Head of caudate nucleus (tissue), 42 donors: Measurements from ENCODE around the gene SMCO4.
"Not testable (repeated sequence)": the region's sequence is repeated elsewhere in the genome, so short reads cannot be mapped to it uniquely, and the experiment has no call there.

ENCODE experiments used
- DNase-seq, 42 donors: peaks; one replicate each; pipeline versions ENCODE4 v3.0.0 to v3.0.0-alpha.2; 2020 to 2021; ENCODE audit warnings: mixed read lengths in 7 of 42
- intact Hi-C: fragments of 100-400 bp; cut with DNase I; formaldehyde crosslinking; loops from one replicate; pipeline ENCODE4 v1.15.0; 2022

Gene SMCO4, protein sequence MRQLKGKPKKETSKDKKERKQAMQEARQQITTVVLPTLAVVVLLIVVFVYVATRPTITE

GRCh38 chr11:93543292-93543977 lies at the start of gene SMCO4:
Gene SMCO4 (minus strand): TSS chr11:93543391. CDS start chr11:93479189, 64,202 bp downstream.
- peak; percentile 36 to 91 (median 82) for DNase-seq
- intact Hi-C loops = loop anchor here (5.0 kb wide), 1 partner anchor 306 kb away; no protein-coding TSS in a partner anchor

- intact Hi-C loops = no loop called here
- DNase-seq = no peak
Observed at GRCh38 chr11:93591247-93591898, 48.2 kb upstream of the SMCO4 start.

DNA sequence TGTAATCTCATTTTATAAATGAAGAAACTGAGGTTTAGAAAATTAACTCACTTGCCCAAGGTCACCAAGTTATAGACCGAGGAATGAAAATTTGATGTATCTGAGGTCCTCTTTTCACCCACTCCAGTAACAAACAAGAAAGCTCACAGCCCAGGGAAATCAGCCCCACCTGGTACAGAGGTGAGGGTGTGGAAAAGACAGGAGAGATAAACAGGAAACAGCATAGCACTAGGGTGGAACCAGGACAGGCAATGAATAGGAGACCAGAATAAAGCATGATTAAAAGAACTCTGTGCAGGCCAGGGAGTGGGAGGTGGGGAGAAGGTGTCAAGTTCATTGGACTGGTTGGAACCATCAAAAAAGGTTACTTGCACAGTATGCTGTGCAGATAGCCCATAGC lies 46.2 kb upstream of the SMCO4 start:
- intact Hi-C loops = no loop called here
- no peak for DNase-seq

DNA sequence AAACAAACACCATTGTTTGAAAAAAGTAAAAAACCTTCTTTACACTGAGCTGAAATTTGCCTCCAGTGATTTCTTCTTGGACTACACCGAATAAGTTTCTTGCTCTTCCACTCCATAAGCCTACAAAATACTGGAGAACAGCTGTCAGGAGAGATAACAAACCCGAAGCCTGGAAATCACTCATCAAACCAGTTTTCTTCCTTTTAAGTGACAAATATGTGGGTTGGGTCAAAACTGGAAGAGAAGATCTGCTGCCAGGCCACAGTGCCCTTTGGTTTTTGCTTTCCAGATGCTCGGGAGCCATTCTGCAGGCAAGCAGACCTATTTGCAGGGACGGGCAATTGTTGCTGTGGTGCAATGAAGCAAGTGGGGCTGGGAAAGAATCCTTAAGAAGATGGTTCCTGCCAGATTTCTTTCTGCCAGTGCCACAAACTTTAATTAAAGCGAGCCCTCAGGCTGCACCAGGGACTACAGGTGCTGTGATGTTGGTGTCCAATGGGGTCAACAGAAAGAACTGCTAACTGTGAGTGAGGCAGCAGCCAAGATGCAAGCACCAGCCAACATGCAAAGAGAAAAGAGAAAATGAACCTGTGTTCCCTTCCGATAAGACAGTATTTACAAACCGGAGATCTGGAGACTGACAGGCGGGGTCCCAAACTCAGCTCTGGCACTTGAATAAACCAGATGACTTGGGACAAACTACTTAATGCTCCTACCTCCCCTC lies 44.8 kb upstream of the SMCO4 start:
- intact Hi-C loops = no loop called here
- DNase-seq = no peak

DNA sequence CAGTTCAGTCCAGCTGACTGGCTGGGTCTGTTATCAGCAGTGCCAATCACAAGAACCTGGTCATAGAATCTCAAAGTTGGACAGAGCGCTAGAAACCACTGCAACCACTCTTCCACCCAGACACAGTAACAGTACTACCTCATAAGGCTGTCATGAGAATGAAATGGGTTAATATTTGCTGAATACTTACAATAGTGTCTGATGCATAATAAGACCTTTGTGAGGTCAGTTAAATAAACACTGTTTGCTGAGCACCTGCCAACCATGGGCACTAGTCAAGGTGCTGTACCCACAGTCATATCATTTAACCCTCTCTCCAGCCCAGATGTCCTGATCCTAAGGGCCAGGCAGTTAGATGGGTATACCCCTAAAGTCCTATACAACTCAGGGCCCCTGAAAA lies 44.2 kb upstream of the SMCO4 start:
- intact Hi-C loops, DNase-seq: not testable (repeated sequence)

DNA sequence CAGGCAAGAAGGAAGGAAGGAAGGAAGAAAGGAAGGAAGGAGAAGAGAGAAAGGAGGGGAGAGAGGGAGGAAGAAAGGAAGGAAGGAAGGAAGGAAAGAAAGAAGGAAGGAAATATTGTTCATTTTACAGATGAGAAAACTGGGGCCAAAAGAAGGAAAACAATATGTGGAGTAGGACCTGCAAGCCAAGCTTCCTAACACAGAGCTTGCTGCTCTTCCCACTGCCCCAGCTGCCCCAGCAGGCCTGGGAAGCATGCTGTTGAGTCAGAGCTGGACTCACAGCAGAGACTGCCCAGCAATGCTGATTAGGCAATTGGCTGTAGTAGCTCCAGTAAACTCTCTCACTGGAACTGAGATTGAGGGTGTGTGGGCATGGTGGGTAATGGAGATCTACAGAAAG lies 42.6 kb upstream of the SMCO4 start:
- intact Hi-C loops = no loop called here
- DNase-seq = no peak

GRCh38 chr11:93583490-93583889 lies 40.3 kb upstream of the SMCO4 start:
- intact Hi-C loops = no loop called here
- no peak for DNase-seq

DNA sequence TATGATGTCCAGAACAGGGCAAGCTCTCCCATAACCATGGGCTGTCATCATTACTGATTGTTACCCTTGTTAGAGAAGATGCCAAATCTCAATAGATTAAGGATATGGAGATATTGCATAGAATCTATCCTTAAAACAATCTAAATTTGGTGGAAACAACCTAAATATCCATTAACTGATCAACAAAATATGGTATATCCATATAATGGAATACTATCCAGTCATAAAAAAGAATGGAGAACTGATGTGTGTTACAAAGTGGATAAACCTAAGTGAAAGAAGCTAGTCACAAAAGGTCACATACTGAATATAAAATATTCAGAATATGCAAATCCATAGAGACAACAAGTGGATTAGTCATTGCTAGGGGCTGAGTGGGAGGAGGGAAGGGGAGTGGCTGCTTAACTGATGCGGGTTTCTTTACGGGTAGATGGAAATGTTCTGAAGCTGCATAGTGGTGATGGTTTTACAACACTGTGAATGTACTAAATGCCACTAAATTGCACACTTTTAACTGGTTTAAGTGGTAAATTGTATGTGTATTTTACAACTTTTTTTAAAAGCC lies 36.1 kb upstream of the SMCO4 start:
- DNase-seq = no peak
- intact Hi-C loops = no loop called here

- intact Hi-C loops = no loop called here
- no peak for DNase-seq
Observed at GRCh38 chr11:93577286-93577685, 34.1 kb upstream of the SMCO4 start.

DNA sequence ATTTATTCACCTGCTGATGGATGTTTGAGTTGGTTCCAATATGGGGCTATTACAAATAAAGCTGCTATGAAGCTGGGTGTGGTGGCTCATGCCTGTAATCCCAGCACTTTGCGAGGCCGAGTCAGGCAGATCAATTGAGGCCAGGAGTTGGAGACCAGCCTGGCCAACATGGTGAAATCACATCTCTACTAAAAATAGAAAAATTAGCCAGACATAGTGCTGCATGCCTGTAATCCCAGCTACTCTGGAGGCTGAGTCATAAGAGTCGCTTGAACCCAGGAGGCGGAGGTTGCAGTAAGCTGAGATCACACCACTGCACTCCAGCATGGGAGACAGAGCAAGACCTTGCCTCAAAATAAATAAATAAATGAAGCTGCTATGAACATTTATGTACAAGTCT lies 33.7 kb upstream of the SMCO4 start:
- DNase-seq, intact Hi-C loops: not testable (repeated sequence)

- DNase-seq = no peak
Observed at GRCh38 chr11:93574638-93575220, 31.5 kb upstream of the SMCO4 start.

DNA sequence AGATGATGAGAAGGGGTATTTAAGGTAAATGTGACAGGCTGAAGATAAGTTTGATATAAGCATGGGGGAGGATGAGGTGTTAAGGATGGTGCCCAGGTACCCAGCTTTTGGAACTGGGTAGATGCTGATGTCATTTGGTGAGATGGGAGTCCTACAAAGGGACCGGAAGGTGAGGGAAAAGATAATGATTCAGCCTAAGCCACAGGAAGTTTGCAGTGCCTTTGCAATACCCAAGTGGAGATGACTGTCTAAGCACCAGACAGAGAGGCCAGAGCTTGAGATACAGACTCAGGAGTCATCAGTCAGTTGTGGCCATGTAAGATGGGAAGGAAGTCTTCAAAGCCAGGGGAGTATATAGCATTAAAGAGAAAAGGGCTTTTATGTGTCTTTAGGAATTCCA lies 30.0 kb upstream of the SMCO4 start:
- no peak for DNase-seq

More at GRCh38 chr11:93574638-93575220, 31.5 kb upstream of the SMCO4 start:
- intact Hi-C loops = no loop called here

DNA sequence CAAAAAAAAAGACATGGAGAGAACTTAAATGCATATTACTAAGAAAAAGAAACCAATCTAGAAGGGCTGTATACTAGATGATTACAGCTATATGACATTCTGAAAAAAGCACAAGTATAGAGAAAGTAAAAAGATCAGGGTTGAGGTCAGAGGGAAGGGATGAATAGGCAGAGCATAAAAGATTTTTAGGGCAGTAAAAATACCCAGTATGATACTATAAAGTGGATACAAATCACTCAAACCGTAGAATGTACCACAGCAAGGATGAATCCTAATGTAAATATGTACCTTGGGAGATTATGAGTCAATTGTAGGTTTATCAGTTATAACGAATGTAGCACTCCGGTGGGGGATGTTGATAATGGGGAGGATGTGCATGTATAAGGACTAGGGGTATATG lies 29.4 kb upstream of the SMCO4 start:
- intact Hi-C loops = no loop called here
- DNase-seq = no peak

More for the DNA sequence above, 30.0 kb upstream of the SMCO4 start:
- intact Hi-C loops = no loop called here

- intact Hi-C loops = no loop called here
- DNase-seq = no peak
Observed at GRCh38 chr11:93572171-93572570, 29.0 kb upstream of the SMCO4 start.

GRCh38 chr11:93571612-93572011 lies 28.4 kb upstream of the SMCO4 start:
- intact Hi-C loops = no loop called here
- no peak for DNase-seq

DNA sequence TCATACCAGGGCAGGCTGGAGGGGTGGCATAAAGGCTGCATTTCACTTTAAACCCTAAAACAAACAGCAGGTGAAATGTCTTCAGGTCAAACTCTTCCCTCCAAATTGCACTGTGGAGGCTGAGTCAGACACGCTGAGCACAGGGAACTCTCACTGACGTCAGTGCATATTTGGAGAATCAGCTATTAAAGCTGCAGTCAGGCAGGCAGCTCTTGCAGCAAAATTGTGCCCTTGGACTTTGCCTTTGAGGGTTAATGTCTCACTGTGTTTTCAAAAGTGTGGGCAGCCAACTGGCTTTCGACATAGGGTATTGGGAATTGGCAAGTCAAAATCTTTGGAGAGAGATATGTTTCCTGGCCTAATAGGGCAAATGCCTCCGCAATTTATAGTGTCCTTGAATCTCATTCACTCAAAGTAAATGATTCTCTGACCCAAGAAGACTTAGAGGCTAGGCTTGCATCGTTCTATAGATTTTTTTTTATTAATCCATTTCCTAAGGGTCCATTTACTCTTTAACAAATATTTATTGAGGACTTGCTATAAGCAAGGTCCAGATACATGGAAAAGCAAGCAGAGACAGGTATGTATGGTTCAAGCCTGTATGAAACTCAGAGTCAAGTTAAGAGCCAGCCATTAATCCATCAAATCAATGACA lies 27.7 kb upstream of the SMCO4 start:
- intact Hi-C loops = no loop called here
- peak in 21 of 42 donors; percentile 6 to 61 (median 20) for DNase-seq

GRCh38 chr11:93569496-93569895 lies 26.3 kb upstream of the SMCO4 start:
- DNase-seq = no peak
- intact Hi-C loops = no loop called here

GRCh38 chr11:93568726-93569125 lies 25.5 kb upstream of the SMCO4 start:
- DNase-seq = no peak
- intact Hi-C loops = no loop called here

DNA sequence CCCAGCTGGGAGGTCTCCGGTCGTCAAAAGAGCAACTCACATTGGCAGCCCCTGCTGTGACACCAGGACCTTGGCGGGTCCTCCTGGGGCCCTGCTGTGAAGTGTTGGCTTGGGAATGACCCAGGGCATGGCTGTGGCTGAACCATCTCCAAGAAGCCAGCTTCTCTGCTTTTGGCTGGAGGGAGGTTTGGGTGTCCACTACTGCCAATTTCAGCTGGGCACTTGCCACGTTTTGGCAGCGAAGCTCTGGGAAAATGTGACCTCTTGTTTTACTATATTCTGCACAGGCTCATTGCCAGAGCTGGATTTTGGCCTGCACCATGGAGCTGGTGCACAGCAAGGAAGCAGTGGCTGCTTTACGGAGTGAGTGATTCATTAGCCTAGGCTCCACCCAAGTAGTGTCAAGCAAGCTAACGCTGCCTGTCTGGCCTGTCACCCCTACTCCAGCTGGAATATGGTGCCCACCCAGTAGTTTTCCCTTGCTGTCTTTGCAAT lies 24.3 kb upstream of the SMCO4 start:
- DNase-seq = peak in 29 of 42 donors; percentile 5 to 61 (median 34)
- intact Hi-C loops = no loop called here
